T-cell (primary cell): ENCODE measurements around the gene KIZ. TPM values are rescaled to one million over a fixed set of nuclear protein-coding genes. Genes with fewer than 3 reads are reported as not detected.

ENCODE experiments used
- ATAC-seq, 4 experiments: fragments of 200-7000 bp in 3 of 4; fragments of 150-1000 bp in 1 of 4; cut with Tn5 transposase; replicated peaks in 1 of 4; 1 replicate in 3 of 4; 2 replicates in 1 of 4; pipeline ENCODE4 v1.10.0; 2021; ENCODE audit warnings: moderate library complexity in 3 of 4, mild to moderate bottlenecking in 2 of 4, moderate number of reproducible peaks in 1 of 4
- CTCF ChIA-PET, 2 donors: fragments of 300-600 bp; sonication (Branson Sonifier 250); formaldehyde crosslinking; loops; one replicate each; lab custom pipeline; 2022; ENCODE audit warnings: antibody characterized with exemption in 2 of 2; lab: Charles Lee
- POLR2A ChIA-PET, 2 donors: fragments of 300-600 bp; sonication (Branson Sonifier 250); formaldehyde crosslinking; loops; one replicate each; lab custom pipeline; 2022; ENCODE audit warnings: antibody characterized with exemption in 2 of 2; lab: Charles Lee
- DNase-seq, 35 experiments: peaks; one replicate each; pipeline versions ENCODE4 v3.0.0 to v3.0.0-alpha.2; 2013 to 2023
- H3K27ac ChIP-seq: one replicate; pipeline ENCODE4 v1.5.1; 2013; ENCODE audit warnings: low read length
- H3K27me3 ChIP-seq, 2 experiments: replicated peaks in 1 of 2; 1 replicate in 1 of 2; 2 replicates in 1 of 2; pipeline versions ENCODE4 v1.6.1 to v1.7.0; 2013; ENCODE audit warnings: low read length in 1 of 2, mixed read lengths in 1 of 2; ENCODE audit not compliant: control insufficient read depth in 2 of 2, insufficient read depth in 2 of 2; ENCODE audit errors: extremely low read depth in 1 of 2
- H3K36me3 ChIP-seq, 2 donors: 1 replicate in 1 of 2; 2 replicates in 1 of 2; pipeline versions ENCODE4 v1.6.1 to v1.7.0; 2013; ENCODE audit warnings: low read length in 1 of 2; ENCODE audit not compliant: control insufficient read depth in 2 of 2, insufficient read depth in 1 of 2; ENCODE audit errors: extremely low read depth in 1 of 2
- H3K4me1 ChIP-seq, 2 experiments: 1 replicate in 1 of 2; 2 replicates in 1 of 2; pipeline versions ENCODE4 v1.6.1 to v1.7.0; 2013; ENCODE audit warnings: low read length in 2 of 2, mixed read lengths in 1 of 2; ENCODE audit not compliant: insufficient read depth in 2 of 2, control insufficient read depth in 1 of 2; ENCODE audit errors: extremely low read depth in 1 of 2
- H3K4me3 ChIP-seq, 2 donors: 1 replicate in 1 of 2; 2 replicates in 1 of 2; pipeline versions ENCODE4 v1.5.1 to v1.7.0; 2013; ENCODE audit warnings: mild to moderate bottlenecking in 2 of 2, low read length in 1 of 2, moderate library complexity in 1 of 2; ENCODE audit not compliant: control insufficient read depth in 1 of 2; ENCODE audit errors: extremely low read depth in 1 of 2
- H3K9me3 ChIP-seq: 2 replicates; pipeline ENCODE4 v1.7.0; 2013
- H3K27ac Mint-ChIP-seq, 2 donors: one replicate each; pipeline ENCODE4 v1.8.0; 2020 to 2021; ENCODE audit warnings: mild to moderate bottlenecking in 2 of 2, mixed read lengths in 2 of 2
- H3K27me3 Mint-ChIP-seq, 2 donors: one replicate each; pipeline ENCODE4 v1.8.0; 2021 to 2022; ENCODE audit warnings: mixed read lengths in 2 of 2
- H3K36me3 Mint-ChIP-seq: one replicate; pipeline ENCODE4 v1.8.0; 2021; ENCODE audit warnings: mixed read lengths
- H3K4me1 Mint-ChIP-seq, 3 donors: one replicate each; pipeline ENCODE4 v1.8.0; 2020 to 2022; ENCODE audit warnings: mixed read lengths in 3 of 3, mild to moderate bottlenecking in 1 of 3
- H3K4me3 Mint-ChIP-seq, 3 donors: one replicate each; pipeline ENCODE4 v1.8.0; 2020 to 2022; ENCODE audit warnings: mild to moderate bottlenecking in 3 of 3, mixed read lengths in 3 of 3, moderate library complexity in 3 of 3
- H3K9me3 Mint-ChIP-seq, 3 donors: one replicate each; pipeline ENCODE4 v1.8.0; 2020 to 2022; ENCODE audit warnings: mixed read lengths in 3 of 3
- WGBS: methylation state at CpG from one replicate; pipeline ENCODE4 v1.1.5; 2013; ENCODE audit warnings: missing lambda C conversion rate; ENCODE audit not compliant: insufficient coverage; 5-methylcytosine and 5-hydroxymethylcytosine counted together
- total RNA-seq, 35 experiments: library from RNA in 6 of 35; stranded (reverse) in 6 of 35; fragments of 120-200 nt in 1 of 35; gene quantifications; one replicate each; pipeline versions ENCODE4 v1.2.1 to v1.2.4 and lab custom pipeline; 2013 to 2026

Gene KIZ
- total RNA-seq, 5 donors from 2014 or later (not counting 1 experiment from before 2014, with no cell fraction given) = 30.1 to 44.0 (median 41.2) TPM

- WGBS = 83% methylated on average over 2 of the region's 7 CpGs
- DNase-seq (no peak), ATAC-seq (no peak)
- no peaks in the 10 kb centered on the region for H3K9me3 ChIP-seq
- Mint-ChIP-seq H3K27me3 (peaks cover 17 to 23% of the 10 kb centered on the region in 2 donors), H3K4me1 (no peaks in the 10 kb centered on the region), H3K4me3 (no peak overlapping the region), H3K27ac (no peak overlapping the region), H3K36me3 (no peaks in the 10 kb centered on the region), H3K9me3 (no peaks in the 10 kb centered on the region)
- H3K36me3 ChIP-seq = no peaks in the 10 kb centered on the region
- peaks cover 6 to 19% of the 10 kb centered on the region in 2 experiments for H3K27me3 ChIP-seq
- no peak overlapping the region for H3K27ac ChIP-seq
- ChIA-PET POLR2A (interaction anchor here in 1 of 2 donors (0.5 kb wide), 1 partner anchor 74 kb away, joined by 3 read pairs; no protein-coding TSS in a partner anchor), CTCF (no interaction called here)
- no peaks in the 10 kb centered on the region for H3K4me1 ChIP-seq
- no peak overlapping the region for H3K4me3 ChIP-seq
These were observed 154.0 kb downstream of the KIZ start for GRCh38 chr20:21279706-21280521.

DNA sequence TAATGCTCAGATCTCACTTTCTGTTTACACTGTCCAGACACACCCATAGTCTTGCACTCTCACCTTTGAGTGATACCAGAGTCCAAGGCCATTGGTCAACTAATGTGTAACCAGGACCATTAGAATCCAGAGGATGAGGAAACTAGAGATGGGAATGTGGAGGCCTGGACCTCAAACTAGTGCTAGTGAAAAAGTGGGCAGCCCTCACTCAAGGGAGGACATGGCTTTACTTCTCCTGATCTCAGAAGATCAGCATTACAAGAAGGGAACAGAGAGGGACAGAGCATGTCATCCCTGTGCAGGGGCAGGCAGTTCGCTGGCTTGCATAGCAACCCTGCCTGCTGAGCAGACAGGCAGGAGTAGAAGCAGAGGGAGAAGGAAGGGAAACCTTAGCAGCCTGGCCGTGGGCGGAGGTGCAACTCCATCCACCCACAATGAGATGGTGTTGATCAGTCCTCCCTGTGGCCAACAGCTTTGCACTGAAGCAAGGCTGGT, 154.7 kb downstream of the KIZ start:
- WGBS = 92% methylated on average over 2 of the region's 3 CpGs
- H3K4me3 Mint-ChIP-seq = no peak overlapping the region

DNA sequence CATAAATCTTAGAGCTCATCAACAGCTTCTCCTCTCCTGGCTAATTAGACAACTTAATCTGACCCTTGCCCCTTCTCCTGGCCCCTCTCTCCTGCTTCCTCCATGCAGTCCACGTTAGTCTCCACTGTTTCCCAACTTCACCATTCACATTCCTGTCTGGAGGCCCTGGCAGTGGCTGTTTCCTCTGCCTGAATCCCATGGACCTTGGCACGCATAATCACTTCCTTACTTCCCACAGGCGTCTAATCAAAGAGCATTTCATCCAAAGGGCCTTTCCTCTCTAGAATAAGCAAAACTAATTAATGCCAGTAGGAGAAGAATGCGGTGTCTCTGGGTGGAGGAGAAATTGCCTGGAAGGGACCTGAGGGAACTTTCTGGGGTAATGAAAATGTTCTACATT, 160.9 kb downstream of the KIZ start:
- Mint-ChIP-seq H3K27ac (no peak overlapping the region), H3K27me3 (peaks cover 36 to 45% of the 10 kb centered on the region in 2 donors), H3K4me3 (no peak overlapping the region), H3K9me3 (peaks cover 0 to 9% (median 4%) of the 10 kb centered on the region in 3 donors), H3K36me3 (peaks cover 3% of the 10 kb centered on the region), H3K4me1 (no peaks in the 10 kb centered on the region)
- Histone ChIP-seq H3K4me1 (no peaks in the 10 kb centered on the region), H3K36me3 (no peaks in the 10 kb centered on the region), H3K4me3 (no peak overlapping the region), H3K27ac (no peak overlapping the region), H3K27me3 (peaks cover 2 to 18% of the 10 kb centered on the region in 2 experiments), H3K9me3 (no peaks in the 10 kb centered on the region)
- CTCF ChIA-PET = no interaction called here
- WGBS = 33% methylated on average over 1 of the region's 4 CpGs
- POLR2A ChIA-PET = no interaction called here
- DNase-seq = no peak
- no peak for ATAC-seq

More for the DNA sequence above, 154.7 kb downstream of the KIZ start:
- peaks cover 6 to 19% of the 10 kb centered on the region in 2 experiments for H3K27me3 ChIP-seq
- H3K27ac ChIP-seq = no peak overlapping the region
- no peak overlapping the region for H3K27ac Mint-ChIP-seq
- no peaks in the 10 kb centered on the region for H3K36me3 ChIP-seq
- no peaks in the 10 kb centered on the region for H3K4me1 Mint-ChIP-seq
- H3K36me3 Mint-ChIP-seq = no peaks in the 10 kb centered on the region
- H3K27me3 Mint-ChIP-seq = peaks cover 19 to 22% of the 10 kb centered on the region in 2 donors
- ATAC-seq (no peak), DNase-seq (no peak)
- peaks cover 0 to 3% (median under 1%) of the 10 kb centered on the region in 3 donors for H3K9me3 Mint-ChIP-seq
- no peaks in the 10 kb centered on the region for H3K4me1 ChIP-seq
- ChIA-PET CTCF (no interaction called here), POLR2A (interaction anchor here in 1 of 2 donors (0.5 kb wide), 1 partner anchor 73 kb away, joined by 3 read pairs; no protein-coding TSS in a partner anchor)
- no peaks in the 10 kb centered on the region for H3K9me3 ChIP-seq
- no peak overlapping the region for H3K4me3 ChIP-seq

GRCh38 chr20:21288587-21289370, 162.9 kb downstream of the KIZ start:
- Histone ChIP-seq H3K4me3 (no peak overlapping the region), H3K4me1 (no peaks in the 10 kb centered on the region), H3K27me3 (peaks cover 2 to 18% of the 10 kb centered on the region in 2 experiments), H3K9me3 (no peaks in the 10 kb centered on the region), H3K36me3 (no peaks in the 10 kb centered on the region), H3K27ac (no peak overlapping the region)
- peaks cover 36 to 40% of the 10 kb centered on the region in 2 donors for H3K27me3 Mint-ChIP-seq
- WGBS = 83% methylated on average over 11 of the region's 14 CpGs
- H3K9me3 Mint-ChIP-seq = peaks cover 0 to 9% (median 4%) of the 10 kb centered on the region in 3 donors
- peaks cover 3% of the 10 kb centered on the region for H3K36me3 Mint-ChIP-seq
- ChIA-PET POLR2A (no interaction called here), CTCF (no interaction called here)
- DNase-seq = no peak
- no peaks in the 10 kb centered on the region for H3K4me1 Mint-ChIP-seq
- no peak for ATAC-seq
- no peak overlapping the region for H3K27ac Mint-ChIP-seq
- no peak overlapping the region for H3K4me3 Mint-ChIP-seq

DNA sequence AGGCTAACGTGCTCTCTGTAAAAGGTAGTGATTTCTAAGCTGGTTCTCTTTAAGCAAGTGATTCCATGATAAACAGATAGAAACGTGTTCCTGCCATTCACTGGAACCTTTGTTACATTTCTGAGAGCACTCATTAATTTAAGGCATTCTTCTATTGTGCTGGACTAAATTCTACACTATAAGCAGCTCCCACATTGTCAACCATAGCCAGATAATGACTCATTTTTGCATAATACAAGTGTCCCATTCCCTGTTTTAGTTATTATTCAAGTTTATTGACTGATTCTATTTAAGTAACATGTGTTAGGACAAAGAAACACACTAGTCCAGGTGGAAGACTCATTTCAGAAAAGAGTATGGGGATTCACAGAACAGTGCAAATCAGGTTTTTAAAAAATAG, 163.8 kb downstream of the KIZ start:
- Mint-ChIP-seq H3K27ac (no peak overlapping the region), H3K36me3 (peaks cover 3% of the 10 kb centered on the region), H3K4me3 (no peak overlapping the region), H3K9me3 (peaks cover 0 to 9% (median 4%) of the 10 kb centered on the region in 3 donors), H3K27me3 (peaks cover 31 to 36% of the 10 kb centered on the region in 2 donors), H3K4me1 (no peaks in the 10 kb centered on the region)
- H3K4me1 ChIP-seq = no peaks in the 10 kb centered on the region
- DNase-seq (no peak), ATAC-seq (no peak)
- H3K4me3 ChIP-seq = no peak overlapping the region
- H3K27me3 ChIP-seq = peaks cover 2 to 12% of the 10 kb centered on the region in 2 experiments
- H3K36me3 ChIP-seq = no peaks in the 10 kb centered on the region
- ChIA-PET CTCF (no interaction called here), POLR2A (no interaction called here)
- H3K27ac ChIP-seq = no peak overlapping the region
- H3K9me3 ChIP-seq = no peaks in the 10 kb centered on the region
- WGBS = no CpG with 5 or more reads among the region's 2 CpGs

DNA sequence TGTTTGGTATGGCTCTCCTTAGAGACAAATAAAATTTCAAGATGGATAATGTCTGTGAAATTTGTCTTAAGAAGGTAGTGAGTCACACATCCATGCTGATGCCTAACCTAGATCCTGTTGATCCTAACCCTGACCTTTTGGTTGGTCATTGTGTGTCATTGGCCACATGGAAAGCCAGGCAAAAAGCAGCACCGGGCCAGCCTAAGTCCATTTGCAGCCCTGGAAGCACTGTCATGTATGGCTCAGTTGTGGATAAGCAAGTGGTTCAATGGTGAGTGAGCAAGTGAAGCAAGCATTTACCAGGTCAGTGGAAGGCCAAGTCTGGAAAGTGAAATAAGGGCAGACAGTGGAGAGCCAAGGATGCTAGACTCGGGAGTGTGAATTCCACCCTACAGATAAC, 165.1 kb downstream of the KIZ start:
- CTCF ChIA-PET = no interaction called here
- POLR2A ChIA-PET = no interaction called here
- WGBS = 100% methylated on average over 1 of the region's 2 CpGs

More for the DNA sequence above, 165.1 kb downstream of the KIZ start:
- ATAC-seq (no peak), DNase-seq (no peak)
- Mint-ChIP-seq H3K27ac (no peak overlapping the region), H3K36me3 (peaks cover 3% of the 10 kb centered on the region), H3K4me1 (no peaks in the 10 kb centered on the region), H3K9me3 (peaks cover 0 to 2% (median 0%) of the 10 kb centered on the region in 3 donors), H3K4me3 (no peak overlapping the region), H3K27me3 (peaks cover 22 to 30% of the 10 kb centered on the region in 2 donors)
- no peaks in the 10 kb centered on the region for H3K36me3 ChIP-seq
- H3K9me3 ChIP-seq = no peaks in the 10 kb centered on the region
- peaks cover 2 to 12% of the 10 kb centered on the region in 2 experiments for H3K27me3 ChIP-seq
- H3K4me3 ChIP-seq = no peak overlapping the region
- no peak overlapping the region for H3K27ac ChIP-seq
- no peaks in the 10 kb centered on the region for H3K4me1 ChIP-seq
